ENCODE data around the gene NPEPL1.
"Not testable (repeated sequence)": the region's sequence is repeated elsewhere in the genome, so short reads cannot be mapped to it uniquely, and the experiment has no call there.

The NPEPL1 gene

DNA sequence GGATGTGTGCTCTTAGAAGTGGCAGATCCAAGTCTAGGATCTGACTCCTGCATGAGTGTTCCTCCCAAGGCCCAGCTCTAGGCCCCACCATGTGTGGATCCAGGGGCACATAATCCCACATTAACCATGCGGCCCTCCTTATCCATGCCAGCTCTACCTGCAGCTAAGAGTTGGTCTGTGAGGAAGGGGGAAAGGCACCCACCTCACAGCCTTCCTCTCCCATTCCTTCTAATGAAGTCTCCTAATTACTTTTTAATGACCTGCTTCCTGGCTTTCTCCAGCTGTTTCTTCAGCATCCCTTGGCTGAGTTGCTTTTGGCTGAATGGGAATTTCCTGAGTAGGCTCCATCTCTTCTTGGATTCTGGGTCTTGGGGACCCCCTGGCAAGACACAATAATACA, 52.2 kb downstream of the NPEPL1 start:
- no peak for DNase-seq (ENCODE audit: low spot score)

GRCh38 chr20:58745391-58745790, 52.8 kb downstream of the NPEPL1 start:
- DNase-seq (ENCODE audit: low spot score) = no peak

GRCh38 chr20:58746620-58747019, 54.0 kb downstream of the NPEPL1 start:
- DNase-seq (ENCODE audit: low spot score) = no peak

GRCh38 chr20:58747211-58747610, 54.6 kb downstream of the NPEPL1 start:
- no peak for DNase-seq (ENCODE audit: low spot score)

- no peak for DNase-seq (ENCODE audit: low spot score)
Observed at GRCh38 chr20:58748618-58749017, 56.0 kb downstream of the NPEPL1 start.

GRCh38 chr20:58749098-58749769, 56.6 kb downstream of the NPEPL1 start:
- no peak for DNase-seq (ENCODE audit: low spot score)

DNA sequence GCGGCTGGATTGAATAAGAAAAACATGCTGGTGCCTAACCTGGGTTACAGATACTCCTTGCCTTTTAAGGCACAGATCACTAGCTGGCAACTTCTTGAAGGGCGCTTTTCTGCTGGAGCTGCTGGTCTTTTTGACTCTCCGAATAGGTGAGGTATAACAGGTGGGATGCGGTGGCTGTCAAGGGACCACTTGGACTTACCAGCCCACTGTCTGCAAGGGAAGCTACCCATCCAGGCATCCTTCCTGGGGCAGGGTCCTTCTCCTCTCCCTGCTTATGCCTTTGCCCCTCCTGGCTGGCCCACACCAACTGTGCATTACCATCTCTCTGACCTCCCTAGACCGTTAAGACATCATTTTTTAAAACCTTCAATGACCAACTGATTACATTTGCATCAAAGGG, 57.4 kb downstream of the NPEPL1 start:
- no peak for DNase-seq (ENCODE audit: low spot score)

DNA sequence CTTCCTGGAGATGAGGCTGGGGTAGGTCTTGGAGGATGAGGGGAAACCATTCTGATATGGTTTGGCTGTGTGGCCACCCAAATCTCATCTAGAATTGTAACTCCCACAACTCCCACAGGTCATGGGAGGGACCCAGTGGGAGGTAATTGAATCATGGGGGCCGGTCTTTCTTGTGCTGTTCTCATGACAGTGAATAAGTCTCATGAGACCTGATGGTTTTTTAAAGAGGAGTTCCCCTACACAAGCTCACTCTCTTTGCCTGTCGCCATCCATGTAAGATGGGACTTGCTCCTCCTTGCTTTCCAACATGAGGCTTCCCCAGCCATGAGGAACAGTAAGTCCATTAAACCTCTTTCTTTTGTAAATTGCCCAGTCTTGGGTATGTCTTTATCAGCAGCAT, 58.1 kb downstream of the NPEPL1 start:
- DNase-seq (ENCODE audit: low spot score) = not testable (repeated sequence)

DNA sequence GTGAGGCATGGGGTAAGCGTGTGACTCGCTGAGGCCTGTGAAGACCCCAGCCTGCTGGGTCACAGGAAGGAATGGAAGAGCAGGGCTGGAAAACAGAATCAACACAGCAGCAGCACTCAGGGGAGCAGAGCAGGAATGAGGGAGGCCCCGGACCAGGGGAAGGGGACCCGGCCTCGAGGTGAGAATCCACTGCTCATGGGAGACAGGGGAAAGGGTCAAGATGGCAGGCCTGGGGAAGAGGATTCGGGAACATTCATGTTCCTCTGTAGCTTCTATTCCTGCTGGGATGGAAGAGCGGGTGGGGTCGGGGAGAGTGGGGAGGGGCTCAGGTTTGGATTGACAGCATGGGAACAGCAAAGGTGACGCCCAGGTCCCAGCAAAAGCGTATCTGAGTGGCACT, 59.4 kb downstream of the NPEPL1 start:
- DNase-seq (ENCODE audit: low spot score) = no peak

DNA sequence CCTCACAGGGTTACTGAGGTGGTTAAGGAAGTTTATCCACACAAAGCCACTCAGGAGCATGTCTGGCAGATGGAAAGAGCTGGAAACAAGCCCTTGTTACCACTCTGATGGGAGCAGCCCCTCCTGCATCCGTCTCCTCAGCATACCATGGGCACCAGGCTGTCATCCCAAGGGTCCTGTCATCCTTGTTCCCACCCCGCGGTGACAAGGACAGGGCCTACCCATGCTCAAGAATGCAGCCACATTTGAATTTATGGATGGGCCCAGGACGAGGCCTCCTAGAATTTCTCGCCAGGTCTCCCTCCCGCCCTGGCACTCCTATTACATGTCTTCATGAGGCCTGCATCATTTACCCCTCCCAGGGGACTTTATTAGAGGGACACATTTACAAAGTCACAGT, 60.0 kb downstream of the NPEPL1 start:
- no peak for DNase-seq (ENCODE audit: low spot score)

GRCh38 chr20:58753267-58753921, 60.8 kb downstream of the NPEPL1 start:
- no peak for DNase-seq (ENCODE audit: low spot score)

GRCh38 chr20:58753922-58754551, 61.4 kb downstream of the NPEPL1 start:
- DNase-seq (ENCODE audit: low spot score) = no peak

DNA sequence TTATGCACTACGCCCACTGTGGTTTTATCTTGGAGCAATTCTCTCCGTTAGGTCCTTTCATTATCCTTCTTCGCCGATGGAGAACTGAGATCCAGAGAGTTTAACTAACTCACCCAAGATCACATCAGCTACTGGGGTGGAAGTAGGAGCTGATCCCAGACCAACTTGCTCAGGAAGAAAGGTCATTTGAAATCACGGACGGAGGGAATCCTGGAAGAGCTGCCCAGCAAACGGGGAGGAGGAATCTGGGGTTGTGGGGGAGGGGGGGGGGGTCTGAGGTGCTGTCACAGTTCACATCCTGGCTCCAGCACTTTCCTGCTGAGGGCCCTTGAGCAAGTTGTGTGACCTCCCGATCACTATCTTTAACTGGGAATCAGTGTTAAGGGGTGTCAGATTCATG, 62.0 kb downstream of the NPEPL1 start:
- DNase-seq (ENCODE audit: low spot score) = no peak

DNA sequence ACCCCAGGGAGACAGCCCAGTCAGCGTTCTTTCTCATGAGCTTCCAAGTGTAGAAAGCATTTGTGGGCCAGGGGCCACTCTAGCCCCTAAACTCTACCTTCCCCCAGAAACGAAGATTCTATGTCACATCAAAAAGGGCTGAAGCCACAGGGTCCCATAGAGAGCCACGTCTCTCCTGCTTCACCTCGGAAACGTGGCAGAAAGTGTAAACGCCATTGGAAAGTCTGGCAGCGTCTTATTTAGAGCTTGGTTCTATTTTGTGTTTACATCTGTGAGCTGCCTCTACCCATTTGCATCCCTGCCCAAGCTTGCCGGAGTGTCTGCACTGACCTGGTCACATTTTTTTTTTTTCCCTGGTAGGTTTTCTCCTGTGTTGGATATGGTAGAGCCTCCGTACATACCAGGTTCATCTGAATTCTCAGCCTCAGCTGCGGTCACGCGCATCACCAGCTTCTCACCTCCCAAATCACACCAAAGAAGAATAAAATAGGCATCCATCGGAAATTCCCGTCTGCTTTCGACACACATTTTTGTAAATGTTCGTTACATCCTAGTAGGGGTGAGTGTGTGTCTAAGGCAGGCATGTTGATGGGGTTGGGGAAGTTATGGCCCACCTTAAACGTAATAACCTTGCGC, 62.6 kb downstream of the NPEPL1 start:
- DNase-seq (ENCODE audit: low spot score) = no peak

- no peak for DNase-seq (ENCODE audit: low spot score)
Observed at GRCh38 chr20:58755766-58756449, 63.3 kb downstream of the NPEPL1 start.

DNA sequence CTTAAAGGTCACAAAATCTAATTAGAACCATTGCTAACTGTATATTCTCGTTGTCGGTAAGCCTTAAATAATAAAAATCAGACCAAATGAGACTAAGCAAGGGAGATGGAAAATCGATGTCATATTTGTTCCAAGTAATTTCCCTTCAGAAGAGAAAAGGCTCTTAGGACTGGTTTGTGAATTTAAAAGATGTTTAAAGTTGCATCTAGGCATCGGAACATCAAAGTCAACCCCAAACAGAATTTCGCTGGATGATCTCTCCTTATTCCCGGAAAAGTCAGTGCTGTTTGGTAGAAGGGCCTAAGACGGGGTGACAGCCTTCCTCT, 63.8 kb downstream of the NPEPL1 start:
- DNase-seq (ENCODE audit: low spot score) = no peak

DNA sequence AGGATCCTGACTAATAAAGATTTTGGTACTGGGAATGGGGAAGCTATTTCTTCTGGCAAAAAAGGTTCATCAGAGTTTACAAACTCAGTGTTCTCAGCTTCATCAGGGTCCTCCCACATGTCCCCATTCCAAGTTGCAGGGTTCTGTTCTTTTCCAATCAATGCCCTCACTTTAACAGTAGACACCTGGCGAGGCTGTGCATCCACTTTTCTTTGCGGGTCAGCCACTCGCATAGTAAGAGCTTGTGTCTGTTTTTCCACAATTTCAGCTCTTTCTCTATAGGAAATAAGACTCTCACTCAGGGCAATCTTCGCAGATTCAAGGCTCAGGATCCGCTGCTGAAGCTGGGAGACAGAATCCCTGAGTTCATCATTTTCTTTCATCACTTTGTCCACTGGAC, 65.0 kb downstream of the NPEPL1 start:
- not testable (repeated sequence) for DNase-seq (ENCODE audit: low spot score)

- DNase-seq (ENCODE audit: low spot score) = no peak
Observed at GRCh38 chr20:58759947-58760346, 67.3 kb downstream of the NPEPL1 start.

DNA sequence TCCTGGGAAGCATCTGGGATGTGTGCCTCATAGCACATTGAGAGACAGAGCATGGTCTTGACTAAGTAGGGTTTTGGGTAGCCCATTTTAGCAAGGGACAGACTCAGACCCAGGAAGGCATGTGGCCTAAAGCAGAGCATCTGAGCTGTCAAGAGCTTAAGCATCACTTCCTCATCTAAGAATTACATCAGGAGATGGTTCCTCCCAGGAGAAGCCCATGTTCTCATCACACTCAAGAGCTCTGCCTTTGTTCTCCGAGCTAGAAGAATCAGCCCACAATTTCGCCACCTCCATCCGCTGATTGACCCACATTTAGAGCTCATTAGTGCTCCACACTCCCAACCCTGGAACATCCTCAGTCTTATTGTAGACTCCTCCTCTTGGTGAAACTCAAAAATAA, 68.3 kb downstream of the NPEPL1 start:
- no peak for DNase-seq (ENCODE audit: low spot score)

DNA sequence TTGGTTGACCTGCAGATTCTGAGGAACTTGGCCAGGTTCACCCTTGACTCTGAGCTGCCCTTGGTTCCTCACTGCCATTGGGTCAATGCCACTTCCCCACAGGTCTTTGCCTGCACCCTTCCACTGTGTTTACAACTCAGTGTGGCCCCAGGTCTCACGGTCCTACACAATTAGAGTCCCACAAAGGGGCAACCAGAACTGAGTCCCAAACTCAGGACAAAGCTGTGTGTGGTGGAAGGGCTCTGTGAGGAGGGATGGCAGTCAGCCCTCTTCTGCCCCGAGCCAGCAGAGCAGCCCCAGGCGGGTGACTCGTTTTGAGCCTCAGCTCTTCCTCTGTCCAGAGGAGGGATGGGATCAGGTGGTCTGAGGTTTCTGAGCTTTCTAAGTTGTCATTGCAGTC, 69.5 kb downstream of the NPEPL1 start:
- no peak for DNase-seq (ENCODE audit: low spot score)

GRCh38 chr20:58763076-58763475, 70.5 kb downstream of the NPEPL1 start:
- DNase-seq (ENCODE audit: low spot score) = no peak

All from NAMALWA (cell line).